ENCODE data around the gene TAF7. TPM values are rescaled to one million over a fixed set of nuclear protein-coding genes. Genes with fewer than 3 reads are reported as not detected.
"Not testable (repeated sequence)": the region's sequence is repeated elsewhere in the genome, so short reads cannot be mapped to it uniquely, and the experiment has no call there.

Gene TAF7
- total RNA-seq, 1 experiment from 2014 or later: 73.2 TPM

GRCh38 chr5:141343242-141343952 lies 22.8 kb upstream of the TAF7 start, which contains the start of gene PCDHGA3:
Gene PCDHGA3, plus strand, starts transcription at chr5:141343829. Its CDS starts 205 bp downstream, at chr5:141344034.
- no peak within 1 kb of the TSS for H3K27ac Mint-ChIP-seq (ENCODE audit: unreplicated experiment)
- no peaks in the 10 kb centered on the region for H3K27me3 Mint-ChIP-seq (ENCODE audit: unreplicated experiment)
- no peak for TF ChIP-seq CTCF (IDR thresholded peaks at IDR 0.05; ENCODE audit: unreplicated experiment)
- DNase-seq: no peak
- H3K4me3 Mint-ChIP-seq (ENCODE audit: low read depth, unreplicated experiment): no peak within 1 kb of the TSS
- peaks cover 23% of the 10 kb centered on the region for H3K9me3 Mint-ChIP-seq (ENCODE audit: low read depth, unreplicated experiment)
- BruUV-seq (replicated peaks): no TSS peak
- H3K4me1 Mint-ChIP-seq (ENCODE audit: low read depth, unreplicated experiment): no peaks in the 10 kb centered on the region
- intact Hi-C loops (cut with micrococcal nuclease; ENCODE audit: unreplicated experiment): no loop called here
- H3K36me3 Mint-ChIP-seq (ENCODE audit: insufficient read depth, unreplicated experiment): no peaks in the 10 kb centered on the region
- CTCF ChIA-PET: no interaction called here

- intact Hi-C loops (cut with micrococcal nuclease; ENCODE audit: unreplicated experiment): no loop called here
- no peak for DNase-seq
- Mint-ChIP-seq H3K4me1 (ENCODE audit: low read depth, unreplicated experiment) (no peaks in the 10 kb centered on the region), H3K27ac (ENCODE audit: unreplicated experiment) (no peak overlapping the region), H3K9me3 (ENCODE audit: low read depth, unreplicated experiment) (peaks cover 27% of the 10 kb centered on the region), H3K4me3 (ENCODE audit: low read depth, unreplicated experiment) (no peak overlapping the region), H3K27me3 (ENCODE audit: unreplicated experiment) (no peaks in the 10 kb centered on the region), H3K36me3 (ENCODE audit: insufficient read depth, unreplicated experiment) (no peaks in the 10 kb centered on the region)
- no peak for TF ChIP-seq CTCF (IDR thresholded peaks at IDR 0.05; ENCODE audit: unreplicated experiment)
- no TSS peak for BruUV-seq (replicated peaks)
- CTCF ChIA-PET: no interaction called here
These were observed 22.2 kb upstream of the TAF7 start for GRCh38 chr5:141342773-141343172.

GRCh38 chr5:141340781-141341354 lies 20.3 kb upstream of the TAF7 start:
- H3K36me3 Mint-ChIP-seq (ENCODE audit: insufficient read depth, unreplicated experiment); intact Hi-C loops (cut with micrococcal nuclease; ENCODE audit: unreplicated experiment); H3K4me1 Mint-ChIP-seq (ENCODE audit: low read depth, unreplicated experiment); H3K27ac Mint-ChIP-seq (ENCODE audit: unreplicated experiment); DNase-seq; H3K27me3 Mint-ChIP-seq (ENCODE audit: unreplicated experiment); H3K4me3 Mint-ChIP-seq (ENCODE audit: low read depth, unreplicated experiment); CTCF ChIA-PET; BruUV-seq (replicated peaks): not testable (repeated sequence)
- H3K9me3 Mint-ChIP-seq (ENCODE audit: low read depth, unreplicated experiment): peaks cover 27% of the 10 kb centered on the region

GRCh38 chr5:141338538-141339306 lies 18.1 kb upstream of the TAF7 start, which contains the start of gene PCDHGA2:
Gene PCDHGA2, plus strand, starts transcription at chr5:141338760.
- H3K9me3 Mint-ChIP-seq (ENCODE audit: low read depth, unreplicated experiment): peaks cover 23% of the 10 kb centered on the region
- CTCF ChIA-PET: interaction anchor here (0.6 kb wide), 1 partner anchor 10 kb away, joined by 3 read pairs; no protein-coding TSS in a partner anchor
- no TSS peak for BruUV-seq (replicated peaks)
- intact Hi-C loops (cut with micrococcal nuclease; ENCODE audit: unreplicated experiment): no loop called here
- no peak within 1 kb of the TSS for H3K27ac Mint-ChIP-seq (ENCODE audit: unreplicated experiment)
- DNase-seq: no peak
- no peak within 1 kb of the TSS for H3K4me3 Mint-ChIP-seq (ENCODE audit: low read depth, unreplicated experiment)
- H3K36me3 Mint-ChIP-seq (ENCODE audit: insufficient read depth, unreplicated experiment): no peaks in the 10 kb centered on the region
- no peaks in the 10 kb centered on the region for H3K27me3 Mint-ChIP-seq (ENCODE audit: unreplicated experiment)
- TF ChIP-seq CTCF (IDR thresholded peaks at IDR 0.05; ENCODE audit: unreplicated experiment): no peak
- no peaks in the 10 kb centered on the region for H3K4me1 Mint-ChIP-seq (ENCODE audit: low read depth, unreplicated experiment)

GRCh38 chr5:141332571-141332970 lies 12.0 kb upstream of the TAF7 start:
- H3K27ac Mint-ChIP-seq (ENCODE audit: unreplicated experiment); H3K27me3 Mint-ChIP-seq (ENCODE audit: unreplicated experiment); H3K4me1 Mint-ChIP-seq (ENCODE audit: low read depth, unreplicated experiment); H3K4me3 Mint-ChIP-seq (ENCODE audit: low read depth, unreplicated experiment); H3K36me3 Mint-ChIP-seq (ENCODE audit: insufficient read depth, unreplicated experiment); intact Hi-C loops (cut with micrococcal nuclease; ENCODE audit: unreplicated experiment); CTCF ChIA-PET; BruUV-seq (replicated peaks); DNase-seq: not testable (repeated sequence)
- H3K9me3 Mint-ChIP-seq (ENCODE audit: low read depth, unreplicated experiment): peaks cover 12% of the 10 kb centered on the region

All from Calu3 (cell line).